GM19452 (cell line): ENCODE data around the gene IL32.

Source experiments
- ATAC-seq: cut with Tn5 transposase; IDR thresholded peaks from one replicate; pipeline ENCODE4 v1.9.1; 2021; ENCODE audit not compliant: unreplicated experiment

Gene IL32

DNA sequence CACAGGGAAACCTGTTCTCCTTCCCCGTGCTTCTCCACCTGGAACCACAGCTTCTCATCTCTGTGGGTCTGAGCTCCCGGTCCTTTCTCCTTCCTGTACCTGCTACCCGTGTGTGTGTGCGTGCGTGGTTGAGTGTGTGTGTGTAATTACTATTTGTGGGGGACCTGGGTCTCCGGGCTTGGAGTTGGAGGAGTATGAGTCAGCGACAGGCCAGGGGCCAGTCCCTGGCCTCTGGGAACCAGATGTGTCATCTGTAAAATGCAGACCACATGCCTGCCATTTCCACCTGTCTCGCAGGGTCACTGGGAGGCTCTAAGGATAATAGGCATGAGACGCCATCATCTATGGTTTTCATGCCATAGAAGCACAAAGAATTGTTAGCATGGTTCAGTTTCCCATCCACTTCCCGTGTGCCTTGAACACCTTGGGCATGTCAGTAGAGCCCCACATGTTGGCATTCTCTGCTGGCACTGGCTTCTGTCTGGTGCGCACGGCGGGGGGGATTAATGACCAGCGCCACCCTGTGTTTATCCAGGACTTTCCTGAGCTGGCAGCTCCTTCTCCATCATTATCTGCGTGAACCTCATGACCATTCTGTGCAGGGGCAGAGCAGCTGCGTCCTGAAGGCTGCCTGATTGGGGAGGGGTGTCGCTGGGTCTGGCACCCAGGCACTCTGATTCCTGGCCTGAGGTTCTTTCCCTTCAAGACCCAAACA is 48.5 kb downstream of the IL32 start:
- ATAC-seq = no peak

DNA sequence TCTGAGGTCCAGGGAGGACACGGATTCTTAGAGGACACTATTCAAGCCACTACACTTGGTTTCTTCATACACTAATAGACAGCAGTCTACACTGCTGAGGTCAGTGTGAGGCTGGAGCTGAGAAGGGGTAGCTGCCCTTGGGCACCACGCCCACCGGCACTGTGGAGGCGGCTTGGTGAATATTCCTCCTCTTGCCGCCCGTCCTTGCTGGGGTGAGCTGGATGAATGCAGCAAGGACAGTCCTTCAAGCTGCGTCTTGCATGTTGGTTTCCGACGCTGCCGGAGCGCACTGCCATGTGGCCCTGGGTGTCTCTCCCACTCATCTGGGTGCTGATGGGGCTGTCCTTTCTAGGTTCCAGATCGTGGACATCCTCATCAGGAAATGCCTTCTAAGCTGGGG is 49.6 kb downstream of the IL32 start:
- no peak for ATAC-seq

DNA sequence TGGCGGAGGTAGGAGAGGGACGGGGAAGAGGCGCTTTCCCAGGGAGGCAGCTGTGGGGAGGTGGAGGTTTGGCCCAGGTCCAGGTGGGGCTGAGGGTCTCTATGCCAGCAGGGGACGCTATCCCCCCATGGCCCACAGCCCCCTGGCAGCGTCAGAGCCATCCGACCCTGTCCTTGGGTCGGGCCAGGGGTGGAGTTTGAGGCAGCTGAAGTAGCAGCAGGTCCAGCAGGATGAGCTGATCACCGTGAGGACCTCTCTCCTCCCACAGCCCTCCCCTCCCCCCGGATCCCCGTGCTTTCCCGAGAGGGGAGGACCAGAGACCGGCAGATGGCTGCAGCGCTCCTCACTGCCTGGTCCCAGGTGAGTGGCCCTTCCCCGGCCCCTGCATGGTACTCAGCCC is 50.1 kb downstream of the IL32 start:
- no peak for ATAC-seq

DNA sequence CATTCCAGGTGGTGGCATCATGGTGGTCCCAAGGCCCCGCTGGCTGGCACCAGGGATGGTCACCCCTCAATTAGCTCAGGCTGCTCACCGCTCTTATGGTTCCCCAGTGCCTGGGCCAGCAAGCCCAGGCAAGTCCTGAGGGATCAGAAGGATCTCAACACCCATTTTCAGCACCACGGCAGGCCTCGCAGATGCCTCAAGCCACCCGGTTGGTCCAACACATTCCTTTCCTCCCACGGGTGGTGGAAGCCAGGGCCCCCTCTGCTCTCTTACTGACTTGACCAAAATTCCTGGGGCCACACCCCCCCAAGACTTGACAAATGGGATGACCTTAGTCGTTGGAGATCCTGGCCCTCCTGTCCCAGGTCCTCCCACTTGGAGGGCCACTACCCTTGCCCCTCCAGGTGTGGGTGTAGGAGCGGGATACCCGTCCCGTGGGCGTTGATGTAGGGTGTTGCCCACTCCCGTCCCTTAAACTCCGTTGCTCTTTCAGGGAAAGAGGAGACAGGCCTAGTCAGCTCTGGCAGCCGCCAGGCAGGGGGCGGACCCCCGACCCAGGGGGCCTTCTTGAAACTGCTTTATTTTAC is 52.9 kb downstream of the IL32 start:
- no peak for ATAC-seq

- ATAC-seq = no peak
These were observed 53.4 kb downstream of the IL32 start for GRCh38 chr16:3118846-3119245.
